SJSA1 (cell line): ENCODE results near the gene SLC22A8. TPM values are rescaled to one million over a fixed set of nuclear protein-coding genes. Genes with fewer than 3 reads are reported as not detected.

Experiments used
- total RNA-seq: library from RNA; depleted of rRNA; stranded (reverse); fragments of >200 nt; shearing (Covaris generic); gene quantifications from 2 replicates; pipeline ENCODE4 v1.2.3, GENCODE V29; 2014; rRNA removed

SLC22A8 gene
- total RNA-seq, 1 experiment from 2014 or later: not detected

Other genes starting within 250 kb of the SLC22A8 start
- gene TAF6L, start 244.4 kb downstream of the SLC22A8 start, total RNA-seq: 19.7 and 28.9 TPM in 2 replicates
- 92.8 and 131 TPM in 2 replicates for gene TMEM179B, start 228.4 kb downstream of the SLC22A8 start, total RNA-seq
- gene TMEM223, start 223.8 kb downstream of the SLC22A8 start, total RNA-seq: 39.7 and 42.4 TPM in 2 replicates
- 33.6 and 33.8 TPM in 2 replicates for gene NXF1, start 210.4 kb downstream of the SLC22A8 start, total RNA-seq
- 45.7 and 45.8 TPM in 2 replicates for gene STX5, start 183.8 kb downstream of the SLC22A8 start, total RNA-seq
- gene TEX54, start 183.0 kb downstream of the SLC22A8 start, total RNA-seq: not detected in 2 replicates
- gene WDR74, start 176.3 kb downstream of the SLC22A8 start, total RNA-seq: 97.4 and 102 TPM in 2 replicates
- gene SLC3A2, start 134.9 kb downstream of the SLC22A8 start, total RNA-seq: 452 and 454 TPM in 2 replicates
- not detected in 2 replicates for gene CHRM1, start 94.5 kb downstream of the SLC22A8 start, total RNA-seq
- gene SLC22A6, start 30.9 kb downstream of the SLC22A8 start, total RNA-seq: not detected in 2 replicates
- gene SLC22A24, start 128.4 kb upstream of the SLC22A8 start, total RNA-seq: not detected in 2 replicates
- not detected in 2 replicates for gene SLC22A25, start 227.8 kb upstream of the SLC22A8 start, total RNA-seq